Panc1 (cell line): ENCODE measurements around the gene MADD. TPM values are rescaled to one million over a fixed set of nuclear protein-coding genes. Genes with fewer than 3 reads are reported as not detected.

Experiments
- ATAC-seq: fragments of 200-7000 bp; cut with Tn5 transposase; 2 replicates; pipeline ENCODE4 v1.9.1; 2020; ENCODE audit warnings: mild to moderate bottlenecking, moderate library complexity
- BruUV-seq: library from RNA; stranded (reverse); fragments of 400-500 nt; replicated peaks from 2 replicates; lab custom pipeline; 2021; lab: Mats Ljungman, UMichigan
- CTCF ChIA-PET: fragments of 300-600 bp; sonication (Branson Sonifier 250); formaldehyde crosslinking; loops from one replicate; lab custom pipeline; 2022; ENCODE audit warnings: antibody characterized with exemption; lab: Charles Lee
- POLR2A ChIA-PET: fragments of 300-600 bp; sonication (Branson Sonifier 250); formaldehyde crosslinking; loops from one replicate; lab custom pipeline; 2022; ENCODE audit warnings: antibody characterized with exemption; lab: Charles Lee
- DNase-seq: peaks from one replicate; pipeline ENCODE4 v3.0.0-alpha.2; 2010; ENCODE audit warnings: low read depth, low spot score
- H3K27ac ChIP-seq: 2 replicates; pipeline ENCODE4 v1.5.1; 2011; ENCODE audit warnings: mild to moderate bottlenecking, low read length, inconsistent platforms
- H3K27me3 ChIP-seq: fragments of 200-500 bp; sonication (Bioruptor generic); 2 replicates; pipeline ENCODE4 v1.6.0; 2014; ENCODE audit warnings: low read length, inconsistent platforms; ENCODE audit not compliant: control insufficient read depth, insufficient read depth
- H3K36me3 ChIP-seq: fragments of 200-500 bp; sonication (Bioruptor generic); 2 replicates; pipeline ENCODE4 v1.5.1; 2014; ENCODE audit warnings: inconsistent platforms, mild to moderate bottlenecking, low read length, moderate library complexity; ENCODE audit not compliant: control insufficient read depth, insufficient read depth
- H3K4me1 ChIP-seq: 2 replicates; pipeline ENCODE4 v1.5.1; 2011; ENCODE audit warnings: inconsistent platforms, mild to moderate bottlenecking, low read length, moderate library complexity; ENCODE audit not compliant: control insufficient read depth, insufficient read depth
- H3K4me3 ChIP-seq, 2 experiments: 2 replicates each; pipeline ENCODE4 v1.5.1; 2011 to 2012; ENCODE audit warnings: low read depth in 2 of 2, low read length in 2 of 2, mild to moderate bottlenecking in 2 of 2, inconsistent platforms in 1 of 2, moderate library complexity in 1 of 2
- H3K9me3 ChIP-seq: fragments of 200-500 bp; sonication (Bioruptor generic); 2 replicates; pipeline ENCODE4 v1.5.1; 2014; ENCODE audit warnings: low read depth, mild to moderate bottlenecking, inconsistent platforms, low read length, moderate library complexity; ENCODE audit not compliant: control insufficient read depth, insufficient read depth
- POLR2AphosphoS5 ChIP-seq: IDR thresholded peaks from 2 replicates; pipeline ENCODE4 v1.6.1; 2012; ENCODE audit warnings: mild to moderate bottlenecking, low read depth, low read length, moderate library complexity
- SIN3A ChIP-seq: IDR thresholded peaks from 2 replicates; pipeline ENCODE4 v1.6.1; 2012; ENCODE audit warnings: low read depth, mild to moderate bottlenecking, low read length, moderate library complexity, borderline replicate concordance; ENCODE audit not compliant: insufficient read depth
- TCF7L2 ChIP-seq: IDR thresholded peaks from 2 replicates; pipeline ENCODE4 v1.6.1; 2011; ENCODE audit warnings: mild to moderate bottlenecking, low read depth, low read length, inconsistent platforms
- in situ Hi-C: cut with HindIII; loops from 2 replicates; pipeline ENCODE4 v1.10.0; 2016; ENCODE audit warnings: low sequenced_read_pairs, low pct_unique_long_range_greater_than_20kb
- intact Hi-C: fragments of 100-400 bp; cut with micrococcal nuclease; formaldehyde crosslinking; loops from one replicate; pipeline ENCODE4 v1.10.0; 2022; ENCODE audit not compliant: unreplicated experiment
- total RNA-seq: library from RNA; stranded (reverse); gene quantifications from one replicate; pipeline ENCODE4 v1.2.1, GENCODE V29; 2021; ENCODE audit not compliant: unreplicated experiment
- TF ChIP-seq, protein P1 (sequence below), 2 experiments: IDR thresholded peaks; 2 replicates each; pipeline ENCODE4 v1.6.1; 2011 to 2012; ENCODE audit warnings: low read depth in 2 of 2, control low read depth in 1 of 2, low read length in 1 of 2, mild to moderate bottlenecking in 1 of 2, moderate library complexity in 1 of 2; ENCODE audit not compliant: insufficient read depth in 1 of 2
- TF ChIP-seq, protein P2 (sequence below): fragments of 450-650 bp; IDR thresholded peaks from 2 replicates; pipeline ENCODE4 v1.5.1; 2017; ENCODE audit warnings: mild to moderate bottlenecking

The MADD gene
- total RNA-seq, 1 experiment from 2014 or later: 51.1 TPM

DNA sequence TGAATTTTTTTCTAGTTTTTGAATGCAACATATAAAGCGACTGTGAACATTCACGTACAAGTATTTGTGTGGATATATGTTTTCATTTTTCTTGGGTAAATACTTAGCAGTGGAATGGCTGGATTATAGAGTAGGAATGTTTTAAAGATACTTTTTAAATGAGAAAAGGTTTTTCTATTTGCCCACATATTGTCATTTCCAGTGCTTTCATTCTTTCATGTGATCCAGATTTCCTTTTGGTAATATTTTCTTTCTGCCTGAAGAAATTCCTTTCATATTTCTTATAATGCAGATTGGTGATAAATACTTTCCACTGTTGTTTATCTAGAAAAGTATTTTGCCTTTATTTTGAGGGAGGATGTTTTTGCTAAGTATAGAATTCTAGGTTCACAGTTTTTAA, 47.2 kb upstream of the MADD start:
- Histone ChIP-seq H3K4me1 (peaks cover 11% of the 10 kb centered on the region), H3K36me3 (0 out of 2 replicates have a peak, but pooled peaks cover 4% of the 10 kb centered on the region), H3K27ac (no peak overlapping the region), H3K27me3 (no peaks in the 10 kb centered on the region), H3K9me3 (no peaks in the 10 kb centered on the region), H3K4me3 (no peak overlapping the region)
- intact Hi-C loops: no loop called here
- ChIA-PET CTCF (no interaction called here), POLR2A (no interaction called here)
- no TSS peak for BruUV-seq
- DNase-seq: no peak
- ATAC-seq: no peak
- in situ Hi-C loops: no loop called here
- TF ChIP-seq, protein P1, sequence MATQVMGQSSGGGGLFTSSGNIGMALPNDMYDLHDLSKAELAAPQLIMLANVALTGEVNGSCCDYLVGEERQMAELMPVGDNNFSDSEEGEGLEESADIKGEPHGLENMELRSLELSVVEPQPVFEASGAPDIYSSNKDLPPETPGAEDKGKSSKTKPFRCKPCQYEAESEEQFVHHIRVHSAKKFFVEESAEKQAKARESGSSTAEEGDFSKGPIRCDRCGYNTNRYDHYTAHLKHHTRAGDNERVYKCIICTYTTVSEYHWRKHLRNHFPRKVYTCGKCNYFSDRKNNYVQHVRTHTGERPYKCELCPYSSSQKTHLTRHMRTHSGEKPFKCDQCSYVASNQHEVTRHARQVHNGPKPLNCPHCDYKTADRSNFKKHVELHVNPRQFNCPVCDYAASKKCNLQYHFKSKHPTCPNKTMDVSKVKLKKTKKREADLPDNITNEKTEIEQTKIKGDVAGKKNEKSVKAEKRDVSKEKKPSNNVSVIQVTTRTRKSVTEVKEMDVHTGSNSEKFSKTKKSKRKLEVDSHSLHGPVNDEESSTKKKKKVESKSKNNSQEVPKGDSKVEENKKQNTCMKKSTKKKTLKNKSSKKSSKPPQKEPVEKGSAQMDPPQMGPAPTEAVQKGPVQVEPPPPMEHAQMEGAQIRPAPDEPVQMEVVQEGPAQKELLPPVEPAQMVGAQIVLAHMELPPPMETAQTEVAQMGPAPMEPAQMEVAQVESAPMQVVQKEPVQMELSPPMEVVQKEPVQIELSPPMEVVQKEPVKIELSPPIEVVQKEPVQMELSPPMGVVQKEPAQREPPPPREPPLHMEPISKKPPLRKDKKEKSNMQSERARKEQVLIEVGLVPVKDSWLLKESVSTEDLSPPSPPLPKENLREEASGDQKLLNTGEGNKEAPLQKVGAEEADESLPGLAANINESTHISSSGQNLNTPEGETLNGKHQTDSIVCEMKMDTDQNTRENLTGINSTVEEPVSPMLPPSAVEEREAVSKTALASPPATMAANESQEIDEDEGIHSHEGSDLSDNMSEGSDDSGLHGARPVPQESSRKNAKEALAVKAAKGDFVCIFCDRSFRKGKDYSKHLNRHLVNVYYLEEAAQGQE (IDR thresholded peaks at IDR 0.05; ENCODE audit: insufficient read depth in 1 of 2, low read depth in 2 of 2, low read length in 1 of 2): no peak
- TF ChIP-seq POLR2AphosphoS5 (no peak), SIN3A (no peak), TCF7L2 (no peak)
- TF ChIP-seq, protein P2, sequence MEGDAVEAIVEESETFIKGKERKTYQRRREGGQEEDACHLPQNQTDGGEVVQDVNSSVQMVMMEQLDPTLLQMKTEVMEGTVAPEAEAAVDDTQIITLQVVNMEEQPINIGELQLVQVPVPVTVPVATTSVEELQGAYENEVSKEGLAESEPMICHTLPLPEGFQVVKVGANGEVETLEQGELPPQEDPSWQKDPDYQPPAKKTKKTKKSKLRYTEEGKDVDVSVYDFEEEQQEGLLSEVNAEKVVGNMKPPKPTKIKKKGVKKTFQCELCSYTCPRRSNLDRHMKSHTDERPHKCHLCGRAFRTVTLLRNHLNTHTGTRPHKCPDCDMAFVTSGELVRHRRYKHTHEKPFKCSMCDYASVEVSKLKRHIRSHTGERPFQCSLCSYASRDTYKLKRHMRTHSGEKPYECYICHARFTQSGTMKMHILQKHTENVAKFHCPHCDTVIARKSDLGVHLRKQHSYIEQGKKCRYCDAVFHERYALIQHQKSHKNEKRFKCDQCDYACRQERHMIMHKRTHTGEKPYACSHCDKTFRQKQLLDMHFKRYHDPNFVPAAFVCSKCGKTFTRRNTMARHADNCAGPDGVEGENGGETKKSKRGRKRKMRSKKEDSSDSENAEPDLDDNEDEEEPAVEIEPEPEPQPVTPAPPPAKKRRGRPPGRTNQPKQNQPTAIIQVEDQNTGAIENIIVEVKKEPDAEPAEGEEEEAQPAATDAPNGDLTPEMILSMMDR: no peak

DNA sequence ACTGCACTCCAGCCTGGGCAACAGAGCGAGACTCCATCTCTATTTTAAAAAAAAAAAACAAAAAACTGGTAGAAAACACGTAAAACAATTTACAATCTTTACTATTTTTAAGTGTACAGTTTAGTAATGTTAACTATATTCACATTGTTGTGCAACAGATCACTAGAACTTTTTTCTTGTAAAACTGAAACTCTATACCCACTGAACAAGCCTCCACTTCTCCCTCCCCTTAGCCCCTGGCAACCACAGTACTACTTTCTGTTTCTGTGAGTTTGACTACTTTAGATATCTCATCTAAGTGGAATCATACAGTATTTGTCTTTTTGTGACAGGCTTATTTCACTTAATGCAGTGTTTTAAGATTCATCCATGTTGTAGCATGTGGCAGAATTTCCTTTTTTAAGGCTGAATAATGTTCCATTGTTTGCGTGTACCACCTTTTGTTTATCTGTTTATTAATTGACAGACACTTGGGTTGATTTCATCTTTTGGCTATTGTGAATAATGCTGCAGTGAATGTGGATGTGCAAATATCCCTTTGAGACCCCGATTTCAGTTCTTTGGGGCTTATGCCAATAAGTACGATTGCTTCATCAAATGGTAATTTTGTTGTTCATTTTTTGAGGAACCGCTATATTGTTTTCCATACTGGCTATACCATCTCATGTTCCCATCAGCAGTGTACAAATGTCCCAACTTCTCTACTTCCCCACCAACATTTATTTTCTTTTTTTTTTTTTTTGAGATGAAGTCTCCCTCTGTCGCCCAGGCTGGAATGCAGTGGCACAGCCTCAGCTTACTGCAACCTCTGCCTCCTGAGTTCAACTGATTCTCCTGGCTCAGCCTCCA, 44.2 kb upstream of the MADD start:
- H3K36me3 ChIP-seq: 0 out of 2 replicates have a peak, but pooled peaks cover 3% of the 10 kb centered on the region
- H3K4me3 ChIP-seq: no peak overlapping the region
- ChIA-PET CTCF (interaction anchor here (0.7 kb wide), 1 partner anchor 902 kb away, joined by 7 read pairs; no protein-coding TSS in a partner anchor), POLR2A (no interaction called here)
- H3K27ac ChIP-seq: no peak overlapping the region
- DNase-seq (no peak), ATAC-seq (no peak)
- BruUV-seq: TSS peak; percentile 40
- no peaks in the 10 kb centered on the region for H3K9me3 ChIP-seq
- H3K4me1 ChIP-seq: no peaks in the 10 kb centered on the region
- no peaks in the 10 kb centered on the region for H3K27me3 ChIP-seq
- in situ Hi-C loops: no loop called here
- TF ChIP-seq, protein P2: no peak
- TF ChIP-seq SIN3A (no peak), POLR2AphosphoS5 (no peak), TCF7L2 (no peak)
- TF ChIP-seq, protein P1 (IDR thresholded peaks at IDR 0.05; ENCODE audit: insufficient read depth in 1 of 2, low read depth in 2 of 2, low read length in 1 of 2): no peak
- intact Hi-C loops: no loop called here
